Measurements from ENCODE around the gene TMEM151B. TPM values are rescaled to one million over a fixed set of nuclear protein-coding genes. Genes with fewer than 3 reads are reported as not detected.
A peak's percentile ranks its signal among the peaks of the same experiment; 100 is the strongest.

Gene TMEM151B
- total and polyA plus RNA-seq, 2 of the 13 experiments (the other 11 are each of a cell fraction or from before 2014, with no cell fraction given), result not detected

- TF ChIP-seq ZBTB14 (CRISPR knock-in tag; IDR thresholded peaks at IDR 0.05), result peak; percentile 63
- TF ChIP-seq ZNF143 (CRISPR knock-in tag; IDR thresholded peaks at IDR 0.05), result peak; percentile 58; the same call in 1 of the 2 replicates
- no peak; the same call in 1 of the 2 replicates for TF ChIP-seq ZNF672 (CRISPR knock-in tag; IDR thresholded peaks at IDR 0.05)
- TF ChIP-seq ZSCAN29 (CRISPR knock-in tag; conservative IDR thresholded peaks at IDR 0.05), result peak; percentile 21; the same call in 1 of the 2 replicates
- peak; percentile 88 for TF ChIP-seq RBM22 (optimal IDR thresholded peaks at IDR 0.05; ENCODE audit: low read length)
- TF ChIP-seq IRF2 (CRISPR knock-in tag; IDR thresholded peaks at IDR 0.05), result peak; percentile 86
- TF ChIP-seq MAFK (conservative IDR thresholded peaks at IDR 0.05 in 1 of 2, IDR thresholded peaks at IDR 0.05 in 1 of 2; ENCODE audit: low read length in 2 of 2), result peak; percentile 34 to 55
- TF ChIP-seq ZBED4 (CRISPR knock-in tag; IDR thresholded peaks at IDR 0.05; ENCODE audit: borderline replicate concordance), result peak; percentile 51; the same call in 1 of the 2 replicates
- 0 out of 2 replicates have a peak, but pooled peaks have one; percentile 21 for TF ChIP-seq ZNF775 (CRISPR knock-in tag; IDR thresholded peaks at IDR 0.05; ENCODE audit: borderline replicate concordance)
- 0 out of 2 replicates have a peak, but pooled peaks have one; percentile 22 for TF ChIP-seq ZNF207 (IDR thresholded peaks at IDR 0.05; ENCODE audit: borderline replicate concordance)
- 0 out of 2 replicates have a peak, but pooled peaks have one; percentile 7 for TF ChIP-seq STAG1 (CRISPR knock-in tag; IDR thresholded peaks at IDR 0.05)
- TF ChIP-seq ZNF383 (CRISPR knock-in tag; IDR thresholded peaks at IDR 0.05; ENCODE audit: borderline replicate concordance), result 0 out of 2 replicates have a peak, but pooled peaks have one; percentile 22
- TF ChIP-seq HOXA5 (CRISPR knock-in tag; IDR thresholded peaks at IDR 0.05), result peak; percentile 92
- TF ChIP-seq YEATS4 (CRISPR knock-in tag; IDR thresholded peaks at IDR 0.05; ENCODE audit: borderline replicate concordance), result peak; percentile 83; the same call in 1 of the 2 replicates
- peak; percentile 86; the same call in 1 of the 2 replicates for TF ChIP-seq ZNF232 (CRISPR knock-in tag; IDR thresholded peaks at IDR 0.05; ENCODE audit: borderline replicate concordance)
- TF ChIP-seq SYNCRIP (IDR thresholded peaks at IDR 0.05; ENCODE audit: insufficient read depth, low read depth, low read length), result no peak
- TF ChIP-seq ZBTB21 (CRISPR knock-in tag; IDR thresholded peaks at IDR 0.05), result peak; percentile 74
- peak; percentile 85; the same call in 1 of the 2 replicates for TF ChIP-seq SP5 (CRISPR knock-in tag; IDR thresholded peaks at IDR 0.05; ENCODE audit: borderline replicate concordance, low read depth)
- no peak for TF ChIP-seq DDIT3 (CRISPR knock-in tag; IDR thresholded peaks at IDR 0.05)
- TF ChIP-seq SNAI1 (CRISPR knock-in tag; IDR thresholded peaks at IDR 0.05; ENCODE audit: borderline replicate concordance), result 0 out of 2 replicates have a peak, but pooled peaks have one; percentile 44
- 0 out of 2 replicates have a peak, but pooled peaks have one; percentile 3 for TF ChIP-seq SRF (IDR thresholded peaks at IDR 0.05; ENCODE audit: low read depth, low read length)
- peak; percentile 10; the same call in 1 of the 2 replicates for TF ChIP-seq ZBTB2 (CRISPR knock-in tag; IDR thresholded peaks at IDR 0.05; ENCODE audit: low read depth)
- TF ChIP-seq KAT2B (IDR thresholded peaks at IDR 0.05; ENCODE audit: borderline replicate concordance, low read depth, low read length), result no peak
These were observed 23.4 kb upstream of the TMEM151B start, which contains the start of gene HSP90AB1 (continued) for GRCh38 chr6:44246663-44247337.

Data from HepG2 (cell line).